T-helper 17 cell (primary cell): ENCODE data around the gene KLK12. TPM values are rescaled to one million over a fixed set of nuclear protein-coding genes. Genes with fewer than 3 reads are reported as not detected.
"Not testable (repeated sequence)": the region's sequence is repeated elsewhere in the genome, so short reads cannot be mapped to it uniquely, and the experiment has no call there.

Experiments used
- ATAC-seq: fragments of 150-1000 bp; cut with Tn5 transposase; 2 replicates; pipeline ENCODE4 v1.10.0; 2021; ENCODE audit warnings: mild to moderate bottlenecking, moderate library complexity
- DNase-seq, 3 donors: peaks; one replicate each; pipeline versions ENCODE4 v3.0.0 to v3.0.0-alpha.2; 2020 to 2021
- H3K9me3 ChIP-seq: one replicate; pipeline ENCODE4 v1.7.0; 2013; ENCODE audit warnings: low read length, mild to moderate bottlenecking; ENCODE audit not compliant: control insufficient read depth, poor library complexity, severe bottlenecking
- H3K27ac Mint-ChIP-seq: one replicate; pipeline ENCODE4 v1.8.0; 2022; ENCODE audit warnings: mild to moderate bottlenecking, moderate library complexity, mixed read lengths
- H3K27me3 Mint-ChIP-seq: one replicate; pipeline ENCODE4 v1.8.0; 2022; ENCODE audit warnings: mixed read lengths
- H3K36me3 Mint-ChIP-seq: one replicate; pipeline ENCODE4 v1.8.0; 2022; ENCODE audit warnings: low read depth, mixed read lengths
- H3K4me1 Mint-ChIP-seq: one replicate; pipeline ENCODE4 v1.8.0; 2022; ENCODE audit warnings: mild to moderate bottlenecking, mixed read lengths
- H3K4me3 Mint-ChIP-seq: one replicate; pipeline ENCODE4 v1.8.0; 2022; ENCODE audit warnings: mild to moderate bottlenecking, moderate library complexity, mixed read lengths
- total RNA-seq, 4 donors: library from RNA in 2 of 4; stranded (reverse) in 2 of 4; gene quantifications; one replicate each; pipeline ENCODE4 v1.2.3 and lab custom pipeline; 2022 to 2026

Gene KLK12
- total RNA-seq, 2 donors from 2014 or later, result not detected

DNA sequence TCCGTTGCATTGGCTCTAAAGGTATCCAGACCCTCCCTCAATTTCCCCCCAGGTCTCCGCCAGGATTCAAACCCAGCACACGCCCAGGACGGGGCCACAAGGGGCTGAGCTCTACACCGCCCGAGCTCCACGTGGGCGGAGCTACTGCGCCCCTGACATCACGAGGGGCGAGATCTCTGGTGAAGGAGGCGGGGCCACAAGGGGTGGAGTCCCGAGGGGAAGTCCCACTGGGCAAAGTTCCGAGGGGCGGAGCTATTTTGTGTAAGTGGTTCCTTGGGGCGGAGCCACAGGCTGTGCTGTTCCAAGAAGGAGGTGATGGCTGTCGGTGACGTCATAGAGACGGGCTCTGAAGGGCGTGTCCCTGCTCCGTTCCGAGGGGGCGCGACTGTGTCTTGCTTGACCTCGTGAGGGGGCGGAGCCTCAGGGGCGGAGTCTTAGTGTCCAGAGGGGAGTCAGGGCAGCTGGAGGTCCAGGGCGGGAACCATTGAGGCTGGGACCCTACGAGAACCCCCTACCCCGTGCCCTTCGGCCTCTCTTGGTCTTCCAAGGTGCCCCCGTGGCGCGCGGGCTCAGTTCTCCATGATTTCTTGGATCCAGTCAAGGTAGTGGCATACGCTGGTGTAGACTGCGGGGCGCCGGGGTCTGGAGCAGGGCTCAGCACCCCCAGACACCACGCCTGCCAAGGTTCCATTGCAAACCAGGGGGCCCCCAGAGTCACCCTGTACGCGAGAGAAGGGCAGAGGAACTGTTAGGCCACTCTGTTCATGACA lies 32.1 kb downstream of the KLK12 start:
- H3K27me3 Mint-ChIP-seq, result peaks cover 57% of the 10 kb centered on the region
- H3K27ac Mint-ChIP-seq, result no peak overlapping the region
- no peaks in the 10 kb centered on the region for H3K9me3 ChIP-seq
- no peak for ATAC-seq
- peaks cover 2% of the 10 kb centered on the region for H3K4me1 Mint-ChIP-seq
- DNase-seq, result no peak
- H3K4me3 Mint-ChIP-seq, result no peak overlapping the region
- peaks cover 5% of the 10 kb centered on the region for H3K36me3 Mint-ChIP-seq

DNA sequence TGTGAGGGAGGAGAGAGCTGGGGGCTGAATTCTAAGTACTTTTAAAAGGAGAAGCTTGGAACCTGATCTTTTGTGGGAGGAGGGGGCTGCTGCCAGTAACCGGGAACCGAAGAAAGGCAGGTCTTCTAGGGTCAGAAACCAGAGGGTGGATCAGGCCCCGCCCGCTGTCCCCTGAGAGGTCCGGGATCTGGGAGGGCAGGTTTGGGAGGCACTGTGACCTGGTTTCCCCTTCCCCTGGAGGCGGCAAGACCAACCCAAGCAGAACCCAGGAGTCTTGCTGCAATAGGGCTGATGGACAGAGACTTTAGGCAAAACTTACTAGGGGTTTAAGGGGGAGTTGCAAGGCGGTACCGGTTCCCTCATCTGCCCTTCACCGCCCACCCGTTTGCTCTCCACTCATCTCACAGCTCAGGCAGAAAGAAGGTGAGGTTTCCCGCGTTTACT lies 32.7 kb downstream of the KLK12 start:
- peaks cover 53% of the 10 kb centered on the region for H3K27me3 Mint-ChIP-seq
- peaks cover 2% of the 10 kb centered on the region for H3K4me1 Mint-ChIP-seq
- no peak overlapping the region for H3K27ac Mint-ChIP-seq
- ATAC-seq (no peak), DNase-seq (no peak)
- H3K36me3 Mint-ChIP-seq, result peaks cover 5% of the 10 kb centered on the region
- no peaks in the 10 kb centered on the region for H3K9me3 ChIP-seq
- no peak overlapping the region for H3K4me3 Mint-ChIP-seq

DNA sequence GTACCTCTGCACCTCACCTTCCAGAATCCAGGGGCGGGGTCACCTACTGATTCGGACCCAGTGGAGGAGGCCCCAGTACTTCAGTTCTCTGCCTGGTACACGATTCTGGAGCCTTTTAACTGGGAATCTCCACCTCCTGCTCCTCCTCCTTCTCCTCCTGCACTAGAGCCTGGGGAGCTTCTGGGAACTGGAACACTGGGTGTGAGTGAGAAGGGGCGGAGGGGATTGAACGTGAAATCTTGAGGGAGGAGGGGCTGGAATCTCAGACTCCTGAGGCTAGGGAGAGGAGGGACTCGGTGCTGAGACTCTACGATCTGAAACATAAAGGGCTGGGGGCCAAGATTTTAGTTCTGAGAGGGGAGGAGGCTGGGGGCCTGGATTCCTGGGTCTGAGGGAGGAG lies 33.3 kb downstream of the KLK12 start, which contains the start of gene KLK8:
KLK8 (minus strand) TSS at position 90 of the 400 bp plus-strand sequence. CDS start 437 bp downstream, outside the sequence.
- Mint-ChIP-seq H3K27me3 (peaks cover 51% of the 10 kb centered on the region), H3K4me3 (no peak within 1 kb of the TSS), H3K36me3 (peaks cover 5% of the 10 kb centered on the region), H3K27ac (no peak within 1 kb of the TSS), H3K4me1 (peaks cover 2% of the 10 kb centered on the region)
- ATAC-seq (no peak), DNase-seq (no peak)
- no peaks in the 10 kb centered on the region for H3K9me3 ChIP-seq

DNA sequence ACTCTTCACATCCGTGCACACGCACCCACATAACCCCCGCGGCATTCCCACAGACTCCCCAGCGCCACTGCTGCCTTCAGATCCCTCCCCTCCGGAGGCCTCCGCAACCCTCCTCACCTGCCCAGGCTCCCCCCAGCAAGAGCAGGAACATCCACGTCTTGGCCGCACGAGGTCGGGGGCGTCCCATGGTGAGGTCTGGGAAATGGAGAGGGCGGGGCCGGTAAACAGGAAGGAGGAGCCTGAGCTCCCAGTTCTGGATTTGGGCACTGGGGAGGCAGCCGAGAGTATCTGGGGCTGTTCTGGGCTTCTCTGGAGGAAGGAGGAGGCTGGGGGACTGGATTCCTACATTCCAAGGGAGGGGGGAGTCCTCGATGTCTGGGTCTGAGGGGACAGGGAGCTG lies 33.8 kb downstream of the KLK12 start:
- ATAC-seq (no peak), DNase-seq (no peak)
- peaks cover 46% of the 10 kb centered on the region for H3K27me3 Mint-ChIP-seq
- no peaks in the 10 kb centered on the region for H3K9me3 ChIP-seq
- no peak overlapping the region for H3K4me3 Mint-ChIP-seq
- no peak overlapping the region for H3K27ac Mint-ChIP-seq
- no peaks in the 10 kb centered on the region for H3K4me1 Mint-ChIP-seq
- H3K36me3 Mint-ChIP-seq, result peaks cover 5% of the 10 kb centered on the region

DNA sequence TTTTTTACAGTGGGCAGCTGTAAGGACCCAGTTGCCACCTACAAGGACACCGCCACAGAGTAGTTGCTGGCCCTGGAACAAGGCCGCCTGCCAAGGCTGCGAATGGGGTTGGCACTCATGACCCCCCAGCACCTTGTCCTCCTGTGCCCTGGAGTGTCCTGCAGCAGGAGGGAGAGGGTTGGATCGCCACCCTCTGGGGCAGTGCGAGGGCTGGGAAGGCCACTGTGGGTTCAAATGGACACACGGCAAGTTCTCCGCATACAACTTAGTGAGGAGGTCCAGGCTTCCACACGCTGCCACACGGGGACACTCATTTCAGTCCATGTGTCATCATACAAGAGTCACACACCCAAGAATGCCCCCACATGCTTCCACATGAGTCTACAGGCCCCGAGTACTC lies 34.4 kb downstream of the KLK12 start:
- H3K27me3 Mint-ChIP-seq, result peaks cover 44% of the 10 kb centered on the region

DNA sequence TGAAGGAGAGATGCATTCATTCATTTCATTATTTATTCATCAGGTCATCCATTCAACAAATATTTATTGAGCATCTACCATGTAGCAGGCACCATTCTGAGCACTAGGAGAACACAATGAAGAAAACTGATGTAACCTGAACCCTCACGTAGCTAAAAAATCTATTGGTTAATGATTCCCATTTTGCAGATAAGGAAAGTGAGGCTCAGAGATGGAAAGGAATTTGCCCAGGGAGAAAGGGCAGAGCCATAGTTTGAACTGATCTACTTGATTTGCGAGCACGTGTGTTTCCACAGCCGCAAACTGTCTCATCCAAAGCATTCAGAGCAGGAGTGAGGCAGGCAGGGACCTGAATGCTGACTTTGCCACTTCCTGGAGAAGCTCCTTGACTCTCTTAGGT lies 36.1 kb downstream of the KLK12 start:
- no peak overlapping the region for H3K27ac Mint-ChIP-seq
- no peak for ATAC-seq
- no peak for DNase-seq
- H3K36me3 Mint-ChIP-seq, result peaks cover 5% of the 10 kb centered on the region
- H3K27me3 Mint-ChIP-seq, result peaks cover 44% of the 10 kb centered on the region
- H3K4me1 Mint-ChIP-seq, result no peaks in the 10 kb centered on the region
- H3K4me3 Mint-ChIP-seq, result no peak overlapping the region
- no peaks in the 10 kb centered on the region for H3K9me3 ChIP-seq

More for the DNA sequence above, 34.4 kb downstream of the KLK12 start:
- H3K9me3 ChIP-seq, result no peaks in the 10 kb centered on the region
- no peak overlapping the region for H3K27ac Mint-ChIP-seq
- ATAC-seq (no peak), DNase-seq (no peak)
- no peaks in the 10 kb centered on the region for H3K4me1 Mint-ChIP-seq
- H3K36me3 Mint-ChIP-seq, result peaks cover 5% of the 10 kb centered on the region
- H3K4me3 Mint-ChIP-seq, result no peak overlapping the region

DNA sequence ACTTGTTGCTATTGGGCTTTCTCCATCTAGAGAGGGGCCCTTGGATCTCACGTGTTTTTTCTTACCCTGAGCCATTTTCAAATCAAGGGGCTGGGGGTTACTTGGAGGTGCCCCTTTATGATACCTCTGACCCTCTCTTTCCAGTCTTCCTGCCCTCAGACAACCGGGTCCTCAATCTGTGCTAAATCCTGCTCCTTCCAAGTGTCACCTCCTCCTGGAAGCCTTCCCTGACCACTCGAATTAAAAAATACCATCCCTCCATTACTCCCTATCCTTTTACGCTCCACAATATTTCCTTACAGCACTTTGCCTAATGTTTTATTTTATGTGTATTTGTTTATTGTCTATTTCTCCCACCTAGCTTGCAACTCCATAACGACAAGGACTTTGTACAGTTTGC lies 36.7 kb downstream of the KLK12 start:
- H3K27ac Mint-ChIP-seq, result no peak overlapping the region
- no peaks in the 10 kb centered on the region for H3K4me1 Mint-ChIP-seq
- peaks cover 44% of the 10 kb centered on the region for H3K27me3 Mint-ChIP-seq
- H3K4me3 Mint-ChIP-seq, result no peak overlapping the region
- DNase-seq, result no peak
- H3K9me3 ChIP-seq, result no peaks in the 10 kb centered on the region
- peaks cover 5% of the 10 kb centered on the region for H3K36me3 Mint-ChIP-seq
- ATAC-seq, result no peak

DNA sequence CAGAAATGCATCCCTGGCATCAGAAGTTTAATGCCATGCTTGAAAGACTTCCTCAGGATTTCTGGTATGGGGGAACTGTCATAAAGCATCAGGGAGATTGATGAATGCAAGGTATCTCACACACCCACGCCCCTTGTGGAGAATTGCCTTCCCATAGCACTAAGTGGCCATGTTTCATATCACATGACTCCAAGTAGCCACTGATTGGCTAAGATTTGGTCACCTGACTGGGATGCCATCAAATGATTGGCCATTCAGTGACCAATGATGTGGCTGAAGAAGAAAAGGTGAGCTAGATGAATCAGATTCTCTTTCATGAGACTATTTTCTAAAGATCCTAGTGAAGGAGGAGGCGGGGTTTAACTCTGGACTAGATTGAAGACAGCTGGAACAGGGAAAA lies 40.7 kb downstream of the KLK12 start:
- no peaks in the 10 kb centered on the region for H3K9me3 ChIP-seq
- Mint-ChIP-seq H3K27ac (no peak overlapping the region), H3K4me1 (no peaks in the 10 kb centered on the region), H3K36me3 (peaks cover 3% of the 10 kb centered on the region), H3K27me3 (peaks cover 34% of the 10 kb centered on the region), H3K4me3 (no peak overlapping the region)
- ATAC-seq (no peak), DNase-seq (no peak)

DNA sequence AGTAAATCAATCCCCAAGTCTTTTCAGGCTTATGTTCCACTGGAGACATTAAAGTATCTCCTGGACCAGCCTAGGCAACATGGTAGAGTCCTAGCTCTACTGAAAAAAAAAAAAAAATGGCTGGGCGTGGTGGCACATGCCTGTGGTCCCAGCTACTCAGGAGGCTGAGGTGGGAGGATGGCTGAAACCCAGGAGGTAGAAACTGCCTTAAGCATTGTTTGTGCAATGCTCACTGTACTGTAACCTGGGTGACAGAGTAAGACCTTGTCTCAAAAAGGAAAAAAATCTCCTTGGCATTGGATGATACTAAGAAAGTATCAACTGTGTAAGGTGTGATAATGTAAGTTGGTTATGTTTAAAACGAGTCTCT lies 42.2 kb downstream of the KLK12 start:
- DNase-seq (no peak), ATAC-seq (no peak)
- no peaks in the 10 kb centered on the region for H3K9me3 ChIP-seq
- H3K27ac Mint-ChIP-seq, result no peak overlapping the region
- no peak overlapping the region for H3K4me3 Mint-ChIP-seq
- H3K36me3 Mint-ChIP-seq, result no peaks in the 10 kb centered on the region
- H3K27me3 Mint-ChIP-seq, result peaks cover 28% of the 10 kb centered on the region
- no peaks in the 10 kb centered on the region for H3K4me1 Mint-ChIP-seq

DNA sequence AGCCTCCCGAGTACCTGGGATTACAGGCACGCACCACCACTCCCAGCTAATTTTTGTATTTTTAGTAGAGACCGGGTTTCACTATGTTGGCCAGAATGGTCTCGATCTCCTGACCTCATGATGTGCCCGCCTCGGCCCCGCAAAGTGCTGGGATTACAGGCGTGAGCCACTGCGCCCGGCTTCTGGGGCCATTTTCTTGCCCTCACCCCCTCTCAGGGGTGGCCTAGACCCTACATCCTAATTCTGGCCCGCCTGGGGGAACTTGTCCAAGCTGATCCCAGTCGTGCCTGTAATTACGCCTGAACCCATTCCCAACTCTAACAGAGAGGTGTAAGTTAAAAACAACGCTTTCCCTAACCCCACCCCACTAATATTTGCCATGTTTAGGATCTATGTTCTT lies 50.4 kb downstream of the KLK12 start:
- H3K27ac Mint-ChIP-seq, H3K4me1 Mint-ChIP-seq, H3K4me3 Mint-ChIP-seq, ATAC-seq, H3K36me3 Mint-ChIP-seq, DNase-seq, H3K9me3 ChIP-seq: not testable (repeated sequence)
- peaks cover 44% of the 10 kb centered on the region for H3K27me3 Mint-ChIP-seq

DNA sequence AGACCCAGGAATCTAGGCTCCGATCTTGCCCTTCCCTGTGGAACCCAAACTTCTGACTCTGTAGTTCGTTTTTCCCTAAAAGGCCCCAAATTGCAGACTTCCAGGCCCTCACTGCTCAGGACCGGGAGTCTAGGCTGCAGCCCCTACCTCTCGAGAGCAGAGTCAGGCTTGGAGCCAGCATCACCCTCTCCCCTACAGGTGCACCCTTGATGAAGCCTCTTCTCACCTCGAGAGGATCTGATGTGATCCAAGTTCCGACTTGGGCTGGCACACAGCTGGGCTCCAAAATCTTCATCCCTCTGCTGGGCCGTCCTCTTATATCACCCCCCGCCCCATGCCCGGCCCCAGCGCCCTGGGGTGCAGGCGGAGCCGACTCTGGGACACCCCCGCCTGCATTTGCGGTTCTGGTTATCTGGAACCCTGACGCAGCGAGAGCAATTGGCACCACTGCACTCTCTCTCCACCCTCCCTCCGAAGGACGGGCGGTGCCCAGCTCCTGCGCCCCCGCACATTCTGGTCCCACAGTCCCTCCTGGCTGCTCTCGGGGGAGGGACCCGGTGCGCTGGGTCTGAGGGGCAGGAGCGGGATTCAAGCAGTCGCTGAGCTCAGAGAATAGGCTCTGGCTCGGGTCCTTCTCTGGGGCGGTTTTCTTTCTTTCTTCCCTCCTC lies 51.0 kb downstream of the KLK12 start, which contains the start of gene KLK7:
KLK7 (minus strand) TSS at position 293 of the 668 bp plus-strand sequence. CDS start 1,518 bp downstream, outside the sequence.
- ATAC-seq, result no peak
- H3K4me3 Mint-ChIP-seq, result no peak within 1 kb of the TSS
- peaks cover 7% of the 10 kb centered on the region for H3K36me3 Mint-ChIP-seq
- no peak within 1 kb of the TSS for H3K27ac Mint-ChIP-seq
- DNase-seq, result no peak
- H3K9me3 ChIP-seq, result no peaks in the 10 kb centered on the region
- peaks cover 2% of the 10 kb centered on the region for H3K4me1 Mint-ChIP-seq
- H3K27me3 Mint-ChIP-seq, result peaks cover 47% of the 10 kb centered on the region

DNA sequence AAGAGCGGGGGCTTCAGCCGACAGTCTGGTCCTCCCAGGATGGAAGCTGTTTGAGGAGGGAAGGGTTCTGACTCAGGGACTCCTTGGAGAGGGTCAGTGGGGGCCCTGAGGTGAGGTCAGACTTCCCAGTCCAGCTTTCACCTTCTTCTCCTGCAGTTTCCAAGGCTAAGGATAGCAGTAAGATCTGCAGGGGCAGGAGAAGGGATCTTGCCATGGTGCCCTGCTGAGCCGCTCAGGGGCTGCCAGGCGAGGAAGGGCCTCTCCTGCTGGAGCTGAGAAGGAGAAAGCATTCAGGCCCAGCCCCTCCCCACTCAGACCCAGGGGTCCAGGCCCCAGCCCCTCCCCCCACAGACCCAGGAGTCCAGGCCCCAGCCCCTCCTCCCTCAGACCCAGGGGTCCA lies 52.6 kb downstream of the KLK12 start:
- ATAC-seq (no peak), DNase-seq (no peak)
- Mint-ChIP-seq H3K27ac (no peak overlapping the region), H3K36me3 (peaks cover 10% of the 10 kb centered on the region), H3K4me1 (peaks cover 7% of the 10 kb centered on the region), H3K4me3 (no peak overlapping the region), H3K27me3 (peaks cover 57% of the 10 kb centered on the region)
- no peaks in the 10 kb centered on the region for H3K9me3 ChIP-seq

DNA sequence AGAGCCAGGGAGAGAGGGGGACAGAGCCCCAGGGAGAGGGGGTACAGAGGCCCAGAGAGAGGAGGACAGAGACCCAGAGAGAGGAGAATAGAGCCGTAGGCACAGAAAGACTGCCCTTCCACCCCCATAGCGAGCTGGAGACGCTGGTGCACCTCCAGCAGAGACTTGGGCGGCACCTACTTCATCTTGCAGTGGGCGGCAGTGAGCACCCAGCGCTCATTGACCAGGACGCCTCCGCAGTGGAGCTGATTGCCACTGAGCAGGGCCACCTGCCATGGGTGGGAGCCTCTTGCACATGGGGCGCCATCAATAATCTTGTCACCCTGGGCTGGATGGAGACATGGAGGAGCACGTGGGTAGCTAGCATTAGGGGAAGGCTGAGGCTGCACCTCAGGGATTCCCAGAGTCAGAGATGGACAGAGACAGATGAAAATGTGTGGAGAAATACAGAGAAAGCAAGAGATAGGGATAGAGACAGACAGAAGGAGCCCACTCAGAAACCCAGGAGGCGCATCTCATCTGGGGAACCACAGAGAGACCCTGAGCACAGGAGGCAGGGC lies 53.1 kb downstream of the KLK12 start:
- peaks cover 62% of the 10 kb centered on the region for H3K27me3 Mint-ChIP-seq
- no peak overlapping the region for H3K27ac Mint-ChIP-seq
- no peaks in the 10 kb centered on the region for H3K9me3 ChIP-seq
- H3K4me3 Mint-ChIP-seq, result no peak overlapping the region
- peaks cover 10% of the 10 kb centered on the region for H3K36me3 Mint-ChIP-seq
- DNase-seq (no peak), ATAC-seq (no peak)
- H3K4me1 Mint-ChIP-seq, result peaks cover 7% of the 10 kb centered on the region
